Smooth muscle cell (in vitro differentiated cells): ENCODE results near the gene TYSND1. TPM values are rescaled to one million over a fixed set of nuclear protein-coding genes. Genes with fewer than 3 reads are reported as not detected.

Experiments
- DNase-seq: peaks from one replicate; lab custom pipeline; 2025; ENCODE audit not compliant: unreplicated experiment; lab: John Stamatoyannopoulos, UW
- H2AFZ ChIP-seq: fragments of 200-600 bp; sonication (generic); 2 replicates; pipeline ENCODE4 v1.6.0; 2016; ENCODE audit warnings: antibody characterized with exemption, low read depth, mild to moderate bottlenecking
- H3F3A ChIP-seq: fragments of 200-600 bp; sonication (generic); 2 replicates; pipeline ENCODE4 v1.6.0; 2017; ENCODE audit warnings: antibody characterized with exemption, low read depth
- H3K27ac ChIP-seq: fragments of 200-600 bp; sonication (generic); 2 replicates; pipeline ENCODE4 v1.5.1; 2016; ENCODE audit warnings: low read depth, mild to moderate bottlenecking
- H3K27me3 ChIP-seq: fragments of 200-600 bp; sonication (generic); 2 replicates; pipeline ENCODE4 v1.6.1; 2016; ENCODE audit warnings: low read depth, mild to moderate bottlenecking
- H3K36me3 ChIP-seq: fragments of 200-600 bp; sonication (generic); 2 replicates; pipeline ENCODE4 v1.5.1; 2016; ENCODE audit warnings: low read depth
- H3K4me1 ChIP-seq: fragments of 200-600 bp; sonication (generic); 2 replicates; pipeline ENCODE4 v1.5.1; 2016; ENCODE audit warnings: low read depth
- H3K4me2 ChIP-seq: fragments of 200-600 bp; sonication (generic); 2 replicates; pipeline ENCODE4 v1.6.0; 2016; ENCODE audit warnings: mild to moderate bottlenecking
- H3K4me3 ChIP-seq: fragments of 200-600 bp; sonication (generic); 2 replicates; pipeline ENCODE4 v1.5.1; 2016; ENCODE audit warnings: mild to moderate bottlenecking
- H3K79me2 ChIP-seq: fragments of 200-600 bp; sonication (generic); 2 replicates; pipeline ENCODE4 v1.6.0; 2016; ENCODE audit warnings: low read depth, mild to moderate bottlenecking
- H3K9ac ChIP-seq: fragments of 200-600 bp; sonication (generic); 2 replicates; pipeline ENCODE4 v1.6.0; 2016; ENCODE audit warnings: low read depth
- H3K9me3 ChIP-seq: fragments of 200-600 bp; sonication (generic); replicated peaks from 2 replicates; pipeline ENCODE4 v1.5.1; 2016; ENCODE audit warnings: low read depth
- H4K20me1 ChIP-seq: fragments of 200-600 bp; sonication (generic); 2 replicates; pipeline ENCODE4 v1.6.0; 2016; ENCODE audit warnings: low read depth
- CTCF ChIP-seq: fragments of 200-600 bp; sonication (generic); IDR thresholded peaks from 2 replicates; pipeline ENCODE4 v1.5.1; 2017; ENCODE audit warnings: borderline replicate concordance, mild to moderate bottlenecking, antibody characterized with exemption; ENCODE audit not compliant: insufficient read depth, poor library complexity, severe bottlenecking
- WGBS: methylation state at CpG from one replicate; pipeline ENCODE4 v1.1.7; 2016; ENCODE audit warnings: low lambda C conversion rate; 5-methylcytosine and 5-hydroxymethylcytosine counted together
- polyA plus RNA-seq: library from polyadenylated mRNA; unstranded; fragments of >200 nt; fragmentation: Nextera tagmentation; extraction: Ambion mirVana; gene quantifications from 2 replicates; pipeline ENCODE4 v1.2.1, GENCODE V29; 2016
- total RNA-seq: library from RNA; depleted of rRNA; stranded (reverse); fragments of >200 nt; gene quantifications from 2 replicates; pipeline ENCODE4 v1.2.3, GENCODE V29; 2014

The TYSND1 gene
- total and polyA plus RNA-seq, 2 experiments from 2014 or later, result 4.5 to 4.9 TPM

- H3K9me3 ChIP-seq, result no peaks in the 10 kb centered on the region
- no peaks in the 10 kb centered on the region for H3K27me3 ChIP-seq
- no peak overlapping the region for H3K27ac ChIP-seq
- DNase-seq, result no peak
- no peaks in the 10 kb centered on the region for H3K4me1 ChIP-seq
- H3K36me3 ChIP-seq, result no peaks in the 10 kb centered on the region
- no peaks in the 10 kb centered on the region for H3F3A ChIP-seq
- no peak overlapping the region for H3K9ac ChIP-seq
- H3K79me2 ChIP-seq, result no peaks in the 10 kb centered on the region
- no peaks in the 10 kb centered on the region for H4K20me1 ChIP-seq
- TF ChIP-seq CTCF, result no peak
- no peak overlapping the region for H3K4me2 ChIP-seq
- 90% methylated on average over 9 of the region's 9 CpGs for WGBS
- no peak overlapping the region for H3K4me3 ChIP-seq
- H2AFZ ChIP-seq, result no peak overlapping the region
Observed at GRCh38 chr10:70093335-70093944, 53.1 kb downstream of the TYSND1 start.

GRCh38 chr10:70092389-70092718, 54.1 kb downstream of the TYSND1 start:
- H3K79me2 ChIP-seq, result no peaks in the 10 kb centered on the region
- H3F3A ChIP-seq, result no peaks in the 10 kb centered on the region
- H3K36me3 ChIP-seq, result no peaks in the 10 kb centered on the region
- no peak overlapping the region for H3K4me3 ChIP-seq
- H4K20me1 ChIP-seq, result no peaks in the 10 kb centered on the region
- H3K27me3 ChIP-seq, result no peaks in the 10 kb centered on the region
- no peak for DNase-seq
- no peaks in the 10 kb centered on the region for H3K4me1 ChIP-seq
- no peak for TF ChIP-seq CTCF
- H3K27ac ChIP-seq, result no peak overlapping the region
- WGBS, result 93% methylated on average over 7 of the region's 7 CpGs
- H3K9me3 ChIP-seq, result no peaks in the 10 kb centered on the region
- H3K9ac ChIP-seq, result no peak overlapping the region
- no peak overlapping the region for H3K4me2 ChIP-seq
- H2AFZ ChIP-seq, result no peak overlapping the region

GRCh38 chr10:70090951-70091350, 55.5 kb downstream of the TYSND1 start:
- Histone ChIP-seq H3K4me3 (no peak overlapping the region), H3K9me3 (no peaks in the 10 kb centered on the region), H3K79me2 (no peaks in the 10 kb centered on the region), H4K20me1 (no peaks in the 10 kb centered on the region), H3K9ac (no peak overlapping the region), H2AFZ (no peak overlapping the region), H3K36me3 (no peaks in the 10 kb centered on the region), H3F3A (no peaks in the 10 kb centered on the region), H3K4me1 (no peaks in the 10 kb centered on the region), H3K27ac (no peak overlapping the region), H3K4me2 (no peak overlapping the region), H3K27me3 (no peaks in the 10 kb centered on the region)
- DNase-seq, result no peak
- 92% methylated on average over 5 of the region's 5 CpGs for WGBS
- TF ChIP-seq CTCF, result no peak

- Histone ChIP-seq H3K27me3 (no peaks in the 10 kb centered on the region), H3K4me1 (no peaks in the 10 kb centered on the region), H3K4me3 (no peak overlapping the region), H3F3A (no peaks in the 10 kb centered on the region), H3K79me2 (no peaks in the 10 kb centered on the region), H3K9me3 (no peaks in the 10 kb centered on the region), H3K4me2 (no peak overlapping the region), H3K9ac (no peak overlapping the region), H3K36me3 (no peaks in the 10 kb centered on the region), H2AFZ (no peak overlapping the region), H4K20me1 (no peaks in the 10 kb centered on the region), H3K27ac (no peak overlapping the region)
- no peak for TF ChIP-seq CTCF
- 88% methylated on average over 8 of the region's 8 CpGs for WGBS
- DNase-seq, result no peak
Observed at GRCh38 chr10:70090013-70090412, 56.5 kb downstream of the TYSND1 start.
